Measurements from ENCODE around the gene PLSCR3.

Gene PLSCR3

DNA sequence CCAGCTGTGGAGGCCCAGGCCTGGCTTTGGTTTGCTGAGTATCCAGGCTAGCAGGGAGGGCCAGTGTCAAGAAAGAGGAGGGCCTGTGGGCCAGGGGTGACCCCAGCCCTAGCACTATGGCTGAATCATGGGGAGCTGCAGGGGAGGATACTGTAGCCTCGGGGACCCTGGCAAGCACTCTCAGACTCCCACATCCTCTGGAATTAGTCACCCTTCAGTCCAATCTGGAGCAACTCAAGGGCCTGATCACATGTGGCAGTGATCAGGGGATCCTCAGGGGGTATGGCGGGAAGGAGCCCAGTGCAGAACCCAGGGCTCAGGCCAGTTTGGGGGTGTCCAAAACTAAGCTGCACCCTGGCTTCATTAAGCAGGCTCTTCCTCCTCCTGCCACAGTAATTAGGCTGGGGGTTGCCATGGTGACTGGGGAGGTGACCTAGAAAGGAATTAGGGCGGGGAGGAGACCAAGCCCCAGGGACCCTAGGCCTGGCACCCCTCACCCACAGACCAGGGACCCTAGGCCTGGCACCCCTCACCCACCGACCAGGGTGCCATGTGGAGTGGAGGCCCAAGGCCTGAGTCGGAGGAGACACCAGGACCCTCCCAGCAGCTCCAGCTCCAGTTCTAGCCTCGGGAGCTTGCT is 19.1 kb upstream of the PLSCR3 start:
- H3K4me2 ChIP-seq (ENCODE audit: low read length): no peak overlapping the region
- H3K79me2 ChIP-seq (ENCODE audit: low read length): no peaks in the 10 kb centered on the region
- no peaks in the 10 kb centered on the region for H3K36me3 ChIP-seq (replicated peaks; ENCODE audit: low read depth, low read length)
- TF ChIP-seq, protein P1, sequence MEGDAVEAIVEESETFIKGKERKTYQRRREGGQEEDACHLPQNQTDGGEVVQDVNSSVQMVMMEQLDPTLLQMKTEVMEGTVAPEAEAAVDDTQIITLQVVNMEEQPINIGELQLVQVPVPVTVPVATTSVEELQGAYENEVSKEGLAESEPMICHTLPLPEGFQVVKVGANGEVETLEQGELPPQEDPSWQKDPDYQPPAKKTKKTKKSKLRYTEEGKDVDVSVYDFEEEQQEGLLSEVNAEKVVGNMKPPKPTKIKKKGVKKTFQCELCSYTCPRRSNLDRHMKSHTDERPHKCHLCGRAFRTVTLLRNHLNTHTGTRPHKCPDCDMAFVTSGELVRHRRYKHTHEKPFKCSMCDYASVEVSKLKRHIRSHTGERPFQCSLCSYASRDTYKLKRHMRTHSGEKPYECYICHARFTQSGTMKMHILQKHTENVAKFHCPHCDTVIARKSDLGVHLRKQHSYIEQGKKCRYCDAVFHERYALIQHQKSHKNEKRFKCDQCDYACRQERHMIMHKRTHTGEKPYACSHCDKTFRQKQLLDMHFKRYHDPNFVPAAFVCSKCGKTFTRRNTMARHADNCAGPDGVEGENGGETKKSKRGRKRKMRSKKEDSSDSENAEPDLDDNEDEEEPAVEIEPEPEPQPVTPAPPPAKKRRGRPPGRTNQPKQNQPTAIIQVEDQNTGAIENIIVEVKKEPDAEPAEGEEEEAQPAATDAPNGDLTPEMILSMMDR (IDR thresholded peaks at IDR 0.05; ENCODE audit: low read depth, low read length): no peak
- no peak for TF ChIP-seq EZH2phosphoT487 (IDR thresholded peaks at IDR 0.05; ENCODE audit: low read depth)
- no peak overlapping the region for H3K27ac ChIP-seq (ENCODE audit: low read length)
- H3K27me3 ChIP-seq (ENCODE audit: low read depth, low read length): no peaks in the 10 kb centered on the region
- no peak overlapping the region for H3K4me3 ChIP-seq (ENCODE audit: low read length)
- no peaks in the 10 kb centered on the region for H3K4me1 ChIP-seq (ENCODE audit: low read length)
- no peaks in the 10 kb centered on the region for H4K20me1 ChIP-seq (ENCODE audit: insufficient read depth, low read length)
- no peaks in the 10 kb centered on the region for H3K9me3 ChIP-seq (ENCODE audit: insufficient read depth, low read length)
- H2AFZ ChIP-seq (ENCODE audit: low read depth, low read length): no peak overlapping the region
- H3K9ac ChIP-seq (ENCODE audit: low read length): no peak overlapping the region

DNA sequence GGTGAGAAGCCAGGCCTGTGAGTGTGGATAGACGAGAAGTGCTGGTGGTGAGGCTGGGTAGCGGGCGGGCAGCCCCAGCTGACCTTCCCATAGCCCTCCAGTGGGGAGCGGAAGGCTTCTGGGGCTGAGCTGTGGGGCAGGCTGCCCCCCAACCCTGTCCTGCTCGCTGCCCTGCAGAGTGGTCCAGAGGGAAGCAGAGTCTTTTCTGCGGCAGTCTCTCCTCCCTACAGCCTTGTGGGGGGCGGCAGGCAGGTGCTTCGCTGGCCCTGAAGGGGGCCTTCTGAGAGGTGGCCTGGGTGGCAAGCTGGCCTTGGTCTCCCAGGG is 17.1 kb upstream of the PLSCR3 start:
- H3K27me3 ChIP-seq (ENCODE audit: low read depth, low read length): no peaks in the 10 kb centered on the region
- H3K9me3 ChIP-seq (ENCODE audit: insufficient read depth, low read length): no peaks in the 10 kb centered on the region
- no peaks in the 10 kb centered on the region for H3K79me2 ChIP-seq (ENCODE audit: low read length)
- no peaks in the 10 kb centered on the region for H3K4me1 ChIP-seq (ENCODE audit: low read length)
- H3K4me2 ChIP-seq (ENCODE audit: low read length): no peak overlapping the region
- H3K4me3 ChIP-seq (ENCODE audit: low read length): no peak overlapping the region
- TF ChIP-seq, protein P1 (IDR thresholded peaks at IDR 0.05; ENCODE audit: low read depth, low read length): no peak
- TF ChIP-seq EZH2phosphoT487 (IDR thresholded peaks at IDR 0.05; ENCODE audit: low read depth): no peak
- no peaks in the 10 kb centered on the region for H4K20me1 ChIP-seq (ENCODE audit: insufficient read depth, low read length)
- H2AFZ ChIP-seq (ENCODE audit: low read depth, low read length): no peak overlapping the region
- no peak overlapping the region for H3K9ac ChIP-seq (ENCODE audit: low read length)
- no peak overlapping the region for H3K27ac ChIP-seq (ENCODE audit: low read length)
- no peaks in the 10 kb centered on the region for H3K36me3 ChIP-seq (replicated peaks; ENCODE audit: low read depth, low read length)

DNA sequence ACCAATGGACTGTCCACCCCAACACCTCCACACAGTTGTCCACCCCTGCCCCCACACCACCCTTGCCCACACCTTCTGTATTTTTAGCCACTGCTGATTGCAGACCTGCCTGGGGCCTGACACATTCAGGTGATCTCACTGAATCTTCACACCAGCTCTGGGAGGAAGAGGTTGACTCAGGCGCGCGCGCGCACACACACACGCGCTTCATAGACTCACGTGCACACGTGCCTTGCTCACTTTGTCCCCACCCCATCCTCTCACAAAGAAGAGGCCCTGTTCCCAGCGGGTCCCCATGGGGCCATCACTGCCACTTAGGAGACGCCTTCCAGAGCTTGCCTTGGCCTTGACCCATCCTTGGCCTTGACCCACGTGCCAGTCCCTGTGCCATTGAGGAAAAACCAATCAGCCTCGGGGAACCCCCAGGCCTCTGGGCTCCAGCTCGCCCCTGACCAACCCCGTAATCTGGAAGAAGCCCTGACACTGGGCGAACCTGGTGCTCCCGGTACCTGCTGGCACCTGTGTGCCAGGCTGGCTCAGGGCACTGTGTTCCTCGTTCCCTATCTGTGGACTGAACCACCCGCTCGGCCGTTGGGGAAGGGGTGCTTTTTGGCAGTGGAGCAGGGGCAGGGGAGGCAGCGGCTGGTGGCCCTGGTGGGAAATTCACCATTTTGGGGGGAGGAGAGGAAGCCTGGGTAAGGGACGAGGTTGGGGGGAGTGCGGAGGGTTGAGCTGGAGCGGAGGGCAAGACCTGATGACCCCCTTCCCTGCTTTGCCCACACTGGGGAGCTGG is 16.5 kb upstream of the PLSCR3 start:
- H4K20me1 ChIP-seq (ENCODE audit: insufficient read depth, low read length): no peaks in the 10 kb centered on the region
- no peak for TF ChIP-seq EZH2phosphoT487 (IDR thresholded peaks at IDR 0.05; ENCODE audit: low read depth)
- TF ChIP-seq, protein P1 (IDR thresholded peaks at IDR 0.05; ENCODE audit: low read depth, low read length): no peak

DNA sequence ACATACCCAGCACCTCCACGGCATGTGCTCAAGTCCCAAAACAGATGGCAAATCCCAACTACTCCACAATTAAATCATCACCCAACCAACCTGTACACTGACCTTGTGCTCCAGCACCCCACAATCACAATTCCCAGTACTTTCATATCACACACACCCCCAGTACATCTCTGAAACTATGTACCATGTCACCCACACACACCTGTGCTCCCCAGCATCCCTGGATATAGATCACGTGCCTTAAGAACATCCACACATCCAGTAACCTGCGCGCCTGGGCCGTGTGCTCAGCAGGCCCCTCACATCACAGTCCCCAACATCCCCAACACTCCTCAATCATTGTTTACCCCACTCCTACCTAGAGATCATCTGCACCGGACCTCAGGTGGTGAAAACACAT is 15.4 kb upstream of the PLSCR3 start:
- Histone ChIP-seq H4K20me1 (ENCODE audit: insufficient read depth, low read length) (no peaks in the 10 kb centered on the region), H3K4me2 (ENCODE audit: low read length) (no peak overlapping the region), H3K27ac (ENCODE audit: low read length) (no peak overlapping the region)

More for the DNA sequence above, 16.5 kb upstream of the PLSCR3 start:
- Histone ChIP-seq H3K4me1 (ENCODE audit: low read length) (peaks cover 1% of the 10 kb centered on the region; the same call in 1 of the 2 replicates), H3K79me2 (ENCODE audit: low read length) (no peaks in the 10 kb centered on the region), H3K4me3 (ENCODE audit: low read length) (no peak overlapping the region), H3K9ac (ENCODE audit: low read length) (no peak overlapping the region), H2AFZ (ENCODE audit: low read depth, low read length) (no peak overlapping the region), H3K4me2 (ENCODE audit: low read length) (no peak overlapping the region), H3K9me3 (ENCODE audit: insufficient read depth, low read length) (no peaks in the 10 kb centered on the region), H3K36me3 (replicated peaks; ENCODE audit: low read depth, low read length) (no peaks in the 10 kb centered on the region), H3K27ac (ENCODE audit: low read length) (no peak overlapping the region), H3K27me3 (ENCODE audit: low read depth, low read length) (0 out of 2 replicates have a peak, but pooled peaks cover under 1% of the 10 kb centered on the region)

More for the DNA sequence above, 15.4 kb upstream of the PLSCR3 start:
- TF ChIP-seq, protein P1 (IDR thresholded peaks at IDR 0.05; ENCODE audit: low read depth, low read length): no peak
- TF ChIP-seq EZH2phosphoT487 (IDR thresholded peaks at IDR 0.05; ENCODE audit: low read depth): no peak
- H3K4me3 ChIP-seq (ENCODE audit: low read length): no peak overlapping the region
- no peaks in the 10 kb centered on the region for H3K9me3 ChIP-seq (ENCODE audit: insufficient read depth, low read length)
- H3K27me3 ChIP-seq (ENCODE audit: low read depth, low read length): peaks cover 5% of the 10 kb centered on the region; the same call in 1 of the 2 replicates
- H3K4me1 ChIP-seq (ENCODE audit: low read length): peaks cover 5% of the 10 kb centered on the region
- H3K36me3 ChIP-seq (replicated peaks; ENCODE audit: low read depth, low read length): no peaks in the 10 kb centered on the region
- no peak overlapping the region for H3K9ac ChIP-seq (ENCODE audit: low read length)
- H2AFZ ChIP-seq (ENCODE audit: low read depth, low read length): no peak overlapping the region
- no peaks in the 10 kb centered on the region for H3K79me2 ChIP-seq (ENCODE audit: low read length)
